GM21576 (cell line): ENCODE measurements around the gene BAIAP2L1.

Experiments used
- ATAC-seq: cut with Tn5 transposase; IDR thresholded peaks from one replicate; pipeline ENCODE4 v1.9.1; 2021; ENCODE audit warnings: mild to moderate bottlenecking, moderate library complexity; ENCODE audit not compliant: unreplicated experiment

The BAIAP2L1 gene

GRCh38 chr7:98360221-98361130 lies 40.4 kb downstream of the BAIAP2L1 start:
- no peak for ATAC-seq

- no peak for ATAC-seq
These were observed 41.5 kb downstream of the BAIAP2L1 start for GRCh38 chr7:98359395-98359794.

DNA sequence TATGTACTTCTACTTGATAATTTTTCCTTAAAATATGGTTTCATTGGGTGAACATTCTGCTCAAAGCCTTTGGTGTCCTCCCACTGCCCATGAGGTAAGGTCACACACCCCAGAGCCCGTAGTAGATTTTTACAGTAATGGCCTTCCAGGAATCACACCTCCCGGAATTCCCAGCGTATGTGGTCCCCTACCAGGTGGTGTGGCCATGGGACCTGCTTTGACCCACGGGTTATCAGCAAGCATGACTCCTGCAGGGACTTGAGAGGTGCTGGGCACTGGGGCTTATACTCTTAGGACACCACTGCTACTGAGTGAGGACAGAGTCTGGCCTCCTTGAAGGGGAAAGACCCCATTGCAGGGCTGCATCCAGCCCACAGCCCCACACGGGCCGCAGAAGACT lies 42.2 kb downstream of the BAIAP2L1 start:
- no peak for ATAC-seq

- no peak for ATAC-seq
These were observed 43.1 kb downstream of the BAIAP2L1 start for GRCh38 chr7:98357751-98358161.

DNA sequence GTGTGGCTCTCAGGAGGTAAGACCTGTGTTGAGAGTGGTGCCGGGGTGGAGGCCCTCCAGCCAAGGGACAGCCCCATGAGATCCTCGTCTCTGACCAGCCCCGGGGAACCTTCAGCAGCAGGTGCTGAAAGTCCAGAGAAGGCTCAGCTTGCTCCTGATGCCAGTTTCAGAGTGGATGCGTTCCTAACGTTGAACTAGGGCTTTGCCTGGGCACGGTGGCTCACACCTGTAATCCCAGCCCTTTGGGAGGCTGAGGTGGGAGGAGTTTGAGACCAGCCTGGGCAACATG lies 45.7 kb downstream of the BAIAP2L1 start:
- no peak for ATAC-seq

GRCh38 chr7:98354511-98355249 lies 46.2 kb downstream of the BAIAP2L1 start:
- ATAC-seq: no peak

- ATAC-seq: no peak
These were observed 46.8 kb downstream of the BAIAP2L1 start for GRCh38 chr7:98354052-98354451.

DNA sequence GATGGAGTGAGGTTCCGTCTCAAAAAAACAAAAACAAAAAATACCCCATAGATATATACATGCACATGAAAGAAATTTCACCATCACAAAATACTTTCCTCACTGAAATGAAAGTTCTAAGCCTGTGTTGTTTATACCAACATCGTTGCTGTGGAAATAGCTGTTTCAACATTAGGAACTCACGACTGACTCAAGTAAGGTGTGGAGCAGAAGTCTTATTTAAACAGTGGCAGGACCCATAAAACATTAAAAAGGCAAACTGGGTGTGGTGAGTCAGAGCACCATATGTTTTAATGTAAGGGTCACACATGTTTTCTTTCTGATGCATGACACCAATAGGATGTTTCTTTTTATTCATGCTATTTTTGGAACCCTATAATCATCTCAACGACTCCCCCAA lies 48.3 kb downstream of the BAIAP2L1 start:
- no peak for ATAC-seq

- no peak for ATAC-seq
These were observed 49.8 kb downstream of the BAIAP2L1 start for GRCh38 chr7:98351136-98351535.

DNA sequence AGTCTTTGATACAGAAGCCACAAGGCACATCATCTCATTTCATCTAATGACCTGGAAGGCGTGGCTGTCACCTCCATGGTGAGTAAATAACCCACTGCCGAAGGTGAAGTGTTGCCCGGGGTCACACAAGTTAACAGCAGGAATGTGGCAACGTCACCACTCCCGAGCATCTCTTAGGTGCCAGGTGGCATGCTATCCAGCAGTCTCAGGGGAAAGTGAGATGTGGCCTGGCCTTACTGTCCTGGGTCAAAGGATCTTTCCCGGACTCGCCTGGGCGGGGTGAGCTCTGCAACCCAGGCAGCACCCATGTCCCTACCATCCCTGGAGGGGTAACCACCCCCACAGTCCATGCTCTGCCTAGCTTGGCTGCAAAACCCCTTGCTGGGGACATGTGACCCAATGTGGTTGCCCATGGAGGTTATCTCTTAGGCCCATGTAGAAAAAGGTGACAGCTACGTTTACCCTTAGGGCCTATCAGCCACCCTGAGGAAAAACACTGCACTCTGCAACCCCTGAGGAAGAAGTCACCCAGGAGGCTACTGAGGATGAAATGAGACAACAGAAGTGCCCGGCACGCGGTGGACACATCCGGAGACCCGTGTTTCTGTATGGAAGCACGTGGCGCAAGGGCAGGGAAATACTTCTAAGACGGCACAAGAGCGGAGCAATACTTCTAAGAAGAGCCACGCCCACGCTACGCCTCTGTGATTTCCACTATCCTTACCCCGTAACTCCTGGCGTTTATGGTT lies 52.0 kb downstream of the BAIAP2L1 start:
- ATAC-seq: no peak

GRCh38 chr7:98346515-98347069 lies 54.3 kb downstream of the BAIAP2L1 start:
- ATAC-seq: no peak

GRCh38 chr7:98341106-98341505 lies 59.8 kb downstream of the BAIAP2L1 start:
- no peak for ATAC-seq

DNA sequence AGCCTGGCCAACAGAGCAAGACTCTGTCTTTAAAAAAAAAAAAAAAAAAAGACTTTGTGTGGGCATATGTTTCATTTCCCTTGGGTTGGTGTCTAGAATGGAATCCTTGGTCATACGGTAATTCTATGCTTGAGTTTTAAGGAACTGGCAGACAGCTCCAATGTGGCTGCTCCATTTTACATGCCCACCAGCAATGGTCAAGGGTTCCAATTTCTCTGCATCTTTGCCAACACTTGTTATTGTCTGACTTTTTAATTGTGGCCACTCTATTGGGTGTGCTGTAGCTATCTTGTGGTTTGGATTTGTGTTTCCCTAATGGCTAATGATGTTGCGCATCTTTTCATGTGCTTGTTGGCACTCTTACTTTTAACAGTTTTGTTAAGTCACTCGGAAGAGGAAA lies 61.8 kb downstream of the BAIAP2L1 start:
- ATAC-seq: no peak

- no peak for ATAC-seq
These were observed 62.4 kb downstream of the BAIAP2L1 start for GRCh38 chr7:98338441-98338840.

- no peak for ATAC-seq
These were observed 65.4 kb downstream of the BAIAP2L1 start for GRCh38 chr7:98335411-98335977.

- no peak for ATAC-seq
These were observed 66.8 kb downstream of the BAIAP2L1 start for GRCh38 chr7:98334081-98334480.

GRCh38 chr7:98330926-98331529 lies 69.9 kb downstream of the BAIAP2L1 start:
- ATAC-seq: no peak

GRCh38 chr7:98329791-98330373 lies 71.0 kb downstream of the BAIAP2L1 start:
- no peak for ATAC-seq

DNA sequence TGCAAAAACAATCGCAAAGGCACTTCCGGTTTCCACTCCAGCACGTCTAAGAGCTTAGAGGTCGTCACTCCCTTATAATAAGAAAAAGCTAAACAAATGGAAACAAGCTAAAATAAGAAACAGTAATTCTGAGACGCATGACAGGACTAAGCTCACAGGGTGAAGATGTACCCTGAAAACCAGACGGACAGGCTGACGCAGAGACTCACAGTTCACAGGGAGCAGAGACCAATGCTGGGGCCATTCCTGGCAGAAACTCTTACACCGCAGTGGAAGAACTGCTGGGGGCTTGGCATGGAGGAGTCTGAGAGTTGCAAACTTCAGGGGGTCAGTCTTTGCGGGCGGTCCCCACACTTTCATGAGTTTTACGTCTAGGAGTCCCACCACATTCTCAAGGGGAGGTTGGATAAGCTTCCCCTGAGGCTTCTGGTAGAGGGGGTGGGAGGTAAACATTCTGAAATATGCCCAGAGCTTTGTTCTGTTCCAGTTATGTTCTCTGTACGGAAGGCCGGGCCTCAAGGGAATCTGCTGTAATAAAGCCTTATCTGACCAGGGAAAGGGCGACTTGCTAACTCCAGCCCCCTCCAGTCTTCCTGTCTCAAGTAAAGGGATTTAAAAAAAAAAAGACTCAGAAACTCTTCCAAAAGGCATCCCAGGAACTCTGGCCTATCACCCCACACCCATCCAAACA lies 71.6 kb downstream of the BAIAP2L1 start:
- ATAC-seq: no peak

DNA sequence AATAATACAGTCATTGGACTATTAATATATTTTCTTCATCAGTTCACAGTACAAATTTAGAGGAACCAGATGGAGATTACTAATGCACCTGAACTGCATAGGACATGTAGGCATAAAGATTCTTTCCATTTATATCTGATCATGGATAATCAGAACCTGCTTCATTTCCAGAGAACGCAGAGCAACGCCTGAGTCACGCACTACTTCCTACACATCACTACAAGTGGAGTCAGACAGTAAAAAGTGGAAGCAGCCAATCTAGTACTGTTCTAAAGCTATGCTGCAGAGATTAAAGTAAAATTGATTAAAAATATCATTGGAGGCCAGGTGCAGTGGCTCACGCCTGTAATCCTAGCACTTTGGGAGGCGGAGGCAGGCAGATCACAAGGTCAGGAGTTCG lies 76.1 kb downstream of the BAIAP2L1 start:
- ATAC-seq: no peak
